SK-N-SH (cell line): ENCODE measurements around the gene VPS25. TPM values are rescaled to one million over a fixed set of nuclear protein-coding genes. Genes with fewer than 3 reads are reported as not detected.

Source experiments
- CTCF ChIA-PET: fragments of 300-600, 350-600 bp; formaldehyde crosslinking; extraction: SDS; loops from one replicate; lab custom pipeline; 2021; lab: Yijun Ruan, JAX
- POLR2A ChIA-PET: fragments of 350-600 bp; sonication (Branson Sonifier 250); formaldehyde crosslinking; extraction: SDS; loops from one replicate; lab custom pipeline; 2020; ENCODE audit warnings: antibody characterized with exemption, inconsistent platforms; lab: Yijun Ruan, JAX
- DNase-seq: peaks from one replicate; pipeline ENCODE4 v3.0.0; 2012
- H2AFZ ChIP-seq: fragments of 200-600 bp; sonication (generic); 2 replicates; pipeline ENCODE4 v1.8.1; 2016; ENCODE audit warnings: antibody characterized with exemption, mild to moderate bottlenecking, low read depth
- H3F3A ChIP-seq: fragments of 200-600 bp; sonication (generic); replicated peaks from 2 replicates; pipeline ENCODE3; 2016; ENCODE audit warnings: antibody characterized with exemption, mild to moderate bottlenecking; ENCODE audit not compliant: insufficient read depth
- H3K27ac ChIP-seq, 2 experiments: fragments of 200-500 bp in 1 of 2; fragments of 200-600 bp in 1 of 2; sonication (Bioruptor generic) in 1 of 2; sonication (generic), shearing (Covaris generic) in 1 of 2; 2 replicates each; pipeline versions ENCODE4 v1.5.1 to v1.6.1; 2014 to 2016; ENCODE audit warnings: low read depth in 2 of 2, inconsistent platforms in 1 of 2, low read length in 1 of 2, mild to moderate bottlenecking in 1 of 2, mixed read lengths in 1 of 2
- H3K27me3 ChIP-seq: fragments of 200-600 bp; sonication (generic), shearing (Covaris generic); 2 replicates; pipeline ENCODE4 v1.6.1; 2016; ENCODE audit warnings: mixed run types; ENCODE audit not compliant: insufficient read depth
- H3K36me3 ChIP-seq, 2 experiments: fragments of 200-500 bp in 1 of 2; fragments of 200-600 bp in 1 of 2; sonication (Bioruptor generic) in 1 of 2; sonication (generic) in 1 of 2; replicated peaks in 1 of 2; 2 replicates each; pipeline versions ENCODE3 to v1.5.1; 2014 to 2016; ENCODE audit warnings: low read length in 1 of 2, mild to moderate bottlenecking in 1 of 2; ENCODE audit not compliant: insufficient read depth in 2 of 2, control insufficient read depth in 1 of 2
- H3K4me1 ChIP-seq, 2 experiments: fragments of 200-500 bp in 1 of 2; fragments of 200-600 bp in 1 of 2; sonication (Bioruptor generic) in 1 of 2; sonication (generic), shearing (Covaris generic) in 1 of 2; 2 replicates each; pipeline versions ENCODE4 v1.5.1 to v1.6.1; 2014 to 2016; ENCODE audit warnings: low read depth in 1 of 2, low read length in 1 of 2, mixed run types in 1 of 2; ENCODE audit not compliant: insufficient read depth in 2 of 2, control insufficient read depth in 1 of 2
- H3K4me2 ChIP-seq: fragments of 200-600 bp; sonication (generic), shearing (Covaris generic); 2 replicates; pipeline ENCODE4 v1.6.1; 2017; ENCODE audit warnings: mixed run types
- H3K4me3 ChIP-seq, 2 experiments: fragments of 200-500 bp in 1 of 2; fragments of 200-600 bp in 1 of 2; sonication (Bioruptor generic) in 1 of 2; sonication (generic), shearing (Covaris generic) in 1 of 2; 2 replicates each; pipeline versions ENCODE4 v1.5.1 to v1.8.1; 2014 to 2016; ENCODE audit warnings: low read depth in 2 of 2, inconsistent platforms in 1 of 2, low read length in 1 of 2, mild to moderate bottlenecking in 1 of 2, mixed read lengths in 1 of 2, moderate library complexity in 1 of 2
- H3K79me2 ChIP-seq: fragments of 200-600 bp; sonication (generic); 2 replicates; pipeline ENCODE4 v1.8.1; 2017; ENCODE audit warnings: mild to moderate bottlenecking; ENCODE audit not compliant: insufficient read depth
- H3K9ac ChIP-seq: fragments of 200-600 bp; sonication (generic); 2 replicates; pipeline ENCODE4 v1.6.1; 2017; ENCODE audit warnings: mixed run types
- H3K9me2 ChIP-seq: fragments of 200-600 bp; sonication (generic); 2 replicates; pipeline ENCODE4 v1.6.1; 2017; ENCODE audit warnings: mixed run types
- H3K9me3 ChIP-seq: fragments of 200-600 bp; sonication (generic); 2 replicates; pipeline ENCODE4 v1.6.1; 2017; ENCODE audit warnings: mixed run types, mild to moderate bottlenecking, moderate library complexity
- H4K20me1 ChIP-seq: fragments of 200-600 bp; sonication (generic); 2 replicates; pipeline ENCODE4 v1.6.1; 2017; ENCODE audit warnings: mild to moderate bottlenecking, mixed run types; ENCODE audit not compliant: insufficient read depth
- GATA2 ChIP-seq: sonication (generic); formaldehyde crosslinking; IDR thresholded peaks from 2 replicates; pipeline ENCODE4 v1.5.0; 2020; ENCODE audit warnings: mild to moderate bottlenecking, missing genetic modification reagents
- SIN3A ChIP-seq: IDR thresholded peaks from 2 replicates; pipeline ENCODE4 v1.6.1; 2012; ENCODE audit warnings: low read depth, mild to moderate bottlenecking, low read length, moderate library complexity, borderline replicate concordance
- WGBS: methylation state at CpG from one replicate; pipeline ENCODE4 v1.1.6; 2017; ENCODE audit warnings: low lambda C conversion rate; 5-methylcytosine and 5-hydroxymethylcytosine counted together
- polyA plus RNA-seq, 3 experiments: library from polyadenylated mRNA; depleted of rRNA; stranded (reverse); fragments of >200 nt; gene quantifications; 2 replicates each; pipeline ENCODE4 v1.2.3, GENCODE V29; 2012
- small RNA-seq, 7 experiments: library from RNA; depleted of rRNA; stranded (forward); fragments of <200 nt; gene quantifications; one replicate each; pipeline ENCODE3, GENCODE V24; 2012

Gene VPS25
- polyA plus RNA-seq, 1 of the 3 experiments (the other 2 are of a cell fraction): 127 TPM

- Histone ChIP-seq H3F3A (peaks cover 8% of the 10 kb centered on the region), H3K36me3 (peaks cover 0 to 5% of the 10 kb centered on the region in 2 experiments), H3K9me2 (no peaks in the 10 kb centered on the region), H2AFZ (no peak overlapping the region), H3K9ac (no peak overlapping the region), H3K4me3 (no peak overlapping the region), H3K4me1 (peaks cover 4 to 9% of the 10 kb centered on the region in 2 experiments; a peak in 3 of 4 replicates), H3K79me2 (peaks cover 21% of the 10 kb centered on the region), H3K27ac (no peak overlapping the region), H3K27me3 (no peaks in the 10 kb centered on the region), H3K4me2 (no peak overlapping the region), H3K9me3 (no peaks in the 10 kb centered on the region), H4K20me1 (no peaks in the 10 kb centered on the region)
- CTCF ChIA-PET: interaction anchor here (3.9 kb wide), 1 partner anchor 16 kb away, joined by 22 read pairs; the partner anchor contains the start of gene AOC2
- 41% methylated on average over 1 of the region's 1 CpG for WGBS
- no peak for DNase-seq
- TF ChIP-seq GATA2 (CRISPR knock-in tag) (no peak), SIN3A (no peak)
- POLR2A ChIA-PET: no interaction called here
These were observed 54.2 kb downstream of the VPS25 start for GRCh38 chr17:42827472-42827871.

Small RNAs within 50 kb of the gene (small RNA-seq; reads per million reads assigned to genes)
- 0 reads per million in 7 experiments for gene HMGN2P15
- 0 reads per million in 7 experiments for gene MIR6781

Other genes starting within 250 kb of the VPS25 start
- 25.0 and 33.9 TPM in 2 replicates for gene NAGLU, start 237.2 kb upstream of the VPS25 start, polyA plus RNA-seq (2012; rRNA removed)
- gene HSD17B1, start 220.5 kb upstream of the VPS25 start, polyA plus RNA-seq (2012; rRNA removed): 1.2 and 1.3 TPM in 2 replicates
- 56.6 and 69.4 TPM in 2 replicates for gene COASY, start 211.3 kb upstream of the VPS25 start, polyA plus RNA-seq (2012; rRNA removed)
- 44.5 and 66.4 TPM in 2 replicates for gene MLX, start 206.3 kb upstream of the VPS25 start, polyA plus RNA-seq (2012; rRNA removed)
- gene PSMC3IP, start 195.7 kb upstream of the VPS25 start, polyA plus RNA-seq (2012; rRNA removed): 14.2 and 17.3 TPM in 2 replicates
- gene RETREG3, start 164.1 kb upstream of the VPS25 start, polyA plus RNA-seq (2012; rRNA removed): 13.3 and 24.9 TPM in 2 replicates
- 72.4 and 145 TPM in 2 replicates for gene TUBG1, start 163.8 kb upstream of the VPS25 start, polyA plus RNA-seq (2012; rRNA removed)
- 27.6 and 33.9 TPM in 2 replicates for gene TUBG2, start 114.2 kb upstream of the VPS25 start, polyA plus RNA-seq (2012; rRNA removed)
- 9.8 and 12.8 TPM in 2 replicates for gene PLEKHH3, start 96.5 kb upstream of the VPS25 start, polyA plus RNA-seq (2012; rRNA removed)
- gene CCR10, start 91.6 kb upstream of the VPS25 start, polyA plus RNA-seq (2012; rRNA removed): 2.2 and 3.1 TPM in 2 replicates
- 74.3 and 92.7 TPM in 2 replicates for gene CNTNAP1, start 90.9 kb upstream of the VPS25 start, polyA plus RNA-seq (2012; rRNA removed)
- 28.6 and 42.9 TPM in 2 replicates for gene EZH1, start 28.4 kb upstream of the VPS25 start, polyA plus RNA-seq (2012; rRNA removed)
- gene RAMP2, start 12.2 kb upstream of the VPS25 start, polyA plus RNA-seq (2012; rRNA removed): 2.5 and 3.0 TPM in 2 replicates
- 8.7 and 12.5 TPM in 2 replicates for gene WNK4, start 7.2 kb downstream of the VPS25 start, polyA plus RNA-seq (2012; rRNA removed)
- 90.5 and 103 TPM in 2 replicates for gene COA3, start 25.3 kb downstream of the VPS25 start, polyA plus RNA-seq (2012; rRNA removed)
- gene CNTD1, start 25.4 kb downstream of the VPS25 start, polyA plus RNA-seq (2012; rRNA removed): 0.26 TPM in 1 of 2 replicates, not detected in the other
- gene BECN1, start 50.8 kb downstream of the VPS25 start, polyA plus RNA-seq (2012; rRNA removed): 78.0 and 97.4 TPM in 2 replicates
- 139 and 152 TPM in 2 replicates for gene PSME3, start 59.9 kb downstream of the VPS25 start, polyA plus RNA-seq (2012; rRNA removed)
- gene AOC2, start 71.1 kb downstream of the VPS25 start, polyA plus RNA-seq (2012; rRNA removed): 0.24 and 0.33 TPM in 2 replicates
- 0.03 and 0.08 TPM in 2 replicates for gene AOC3, start 77.8 kb downstream of the VPS25 start, polyA plus RNA-seq (2012; rRNA removed)
- not detected in 2 replicates for gene G6PC1, start 127.3 kb downstream of the VPS25 start, polyA plus RNA-seq (2012; rRNA removed)
- gene AARSD1, start 191.0 kb downstream of the VPS25 start, polyA plus RNA-seq (2012; rRNA removed): 52.0 and 59.4 TPM in 2 replicates
- gene PTGES3L, start 206.6 kb downstream of the VPS25 start, polyA plus RNA-seq (2012; rRNA removed): 1.4 and 1.7 TPM in 2 replicates
- 9.0 and 9.5 TPM in 2 replicates for gene RUNDC1, start 207.1 kb downstream of the VPS25 start, polyA plus RNA-seq (2012; rRNA removed)
- 4,890 and 6,383 TPM in 2 replicates for gene RPL27, start 225.0 kb downstream of the VPS25 start, polyA plus RNA-seq (2012; rRNA removed)
- gene IFI35, start 233.3 kb downstream of the VPS25 start, polyA plus RNA-seq (2012; rRNA removed): 15.7 and 17.6 TPM in 2 replicates
- 157 and 170 TPM in 2 replicates for gene VAT1, start 248.9 kb downstream of the VPS25 start, polyA plus RNA-seq (2012; rRNA removed)